ENCODE data around the gene SNAPC2. TPM values are rescaled to one million over a fixed set of nuclear protein-coding genes. Genes with fewer than 3 reads are reported as not detected.

SNAPC2 gene
- polyA plus RNA-seq, 4 donors = 14.5 to 24.6 (median 16.6) TPM

DNA sequence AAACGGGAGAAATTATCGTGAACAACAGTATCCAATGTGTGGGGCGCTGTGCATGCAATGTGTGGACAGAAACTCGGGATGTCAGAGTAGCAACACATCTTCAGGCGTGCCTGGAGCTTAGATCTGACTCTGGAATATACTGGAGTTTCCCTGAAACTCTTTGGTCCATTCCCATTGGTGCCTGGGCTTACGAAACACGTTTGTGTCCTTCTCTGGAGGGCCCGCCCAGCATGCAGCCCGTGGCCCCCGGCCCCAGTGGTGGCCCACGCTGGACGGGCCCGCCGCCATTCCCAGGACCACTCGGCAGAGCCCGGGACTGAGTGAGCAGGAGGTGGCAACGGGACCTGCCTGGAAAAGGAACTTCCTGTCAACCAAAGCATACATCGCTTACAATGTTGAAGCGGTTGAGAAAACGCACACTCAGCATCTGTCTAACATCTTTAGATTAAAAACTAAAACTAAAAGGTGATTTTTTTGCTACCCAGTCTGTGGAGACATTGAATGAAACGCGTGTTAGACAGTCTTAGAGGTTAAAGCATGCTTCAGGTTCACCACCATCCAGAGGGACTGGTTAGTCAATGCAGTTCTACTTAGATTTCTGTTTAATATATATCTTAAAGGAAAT, 42.6 kb downstream of the SNAPC2 start:
- no peak for DNase-seq (ENCODE audit: low read depth in 4 of 4, low spot score in 3 of 4)

DNA sequence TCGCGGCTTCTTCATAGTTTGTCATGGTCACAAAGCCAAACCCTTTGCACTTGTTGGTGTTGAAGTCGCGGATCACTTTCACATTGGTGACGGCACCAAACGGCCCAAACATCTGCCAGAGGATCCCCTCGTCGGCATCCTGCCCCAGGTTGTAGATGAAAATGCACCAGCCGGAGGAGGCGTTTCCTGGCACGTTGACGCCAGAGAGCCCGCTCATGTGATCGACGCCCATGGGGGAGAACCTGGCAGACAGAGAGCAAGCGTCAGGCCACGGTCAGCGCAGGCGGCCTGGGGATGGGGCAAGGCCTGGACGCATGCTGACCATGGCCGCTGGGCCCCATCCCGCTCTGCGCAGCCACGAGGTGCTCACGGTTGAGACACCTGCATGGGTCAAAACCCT, 43.4 kb downstream of the SNAPC2 start:
- no peak for DNase-seq (ENCODE audit: low read depth in 4 of 4, low spot score in 3 of 4)

GRCh38 chr19:7965259-7965841, 45.2 kb downstream of the SNAPC2 start:
- no peak for DNase-seq (ENCODE audit: low read depth in 4 of 4, low spot score in 3 of 4)

- DNase-seq (ENCODE audit: low read depth in 4 of 4, low spot score in 3 of 4) = no peak
Measured at GRCh38 chr19:7965921-7966665, 46.0 kb downstream of the SNAPC2 start.

DNA sequence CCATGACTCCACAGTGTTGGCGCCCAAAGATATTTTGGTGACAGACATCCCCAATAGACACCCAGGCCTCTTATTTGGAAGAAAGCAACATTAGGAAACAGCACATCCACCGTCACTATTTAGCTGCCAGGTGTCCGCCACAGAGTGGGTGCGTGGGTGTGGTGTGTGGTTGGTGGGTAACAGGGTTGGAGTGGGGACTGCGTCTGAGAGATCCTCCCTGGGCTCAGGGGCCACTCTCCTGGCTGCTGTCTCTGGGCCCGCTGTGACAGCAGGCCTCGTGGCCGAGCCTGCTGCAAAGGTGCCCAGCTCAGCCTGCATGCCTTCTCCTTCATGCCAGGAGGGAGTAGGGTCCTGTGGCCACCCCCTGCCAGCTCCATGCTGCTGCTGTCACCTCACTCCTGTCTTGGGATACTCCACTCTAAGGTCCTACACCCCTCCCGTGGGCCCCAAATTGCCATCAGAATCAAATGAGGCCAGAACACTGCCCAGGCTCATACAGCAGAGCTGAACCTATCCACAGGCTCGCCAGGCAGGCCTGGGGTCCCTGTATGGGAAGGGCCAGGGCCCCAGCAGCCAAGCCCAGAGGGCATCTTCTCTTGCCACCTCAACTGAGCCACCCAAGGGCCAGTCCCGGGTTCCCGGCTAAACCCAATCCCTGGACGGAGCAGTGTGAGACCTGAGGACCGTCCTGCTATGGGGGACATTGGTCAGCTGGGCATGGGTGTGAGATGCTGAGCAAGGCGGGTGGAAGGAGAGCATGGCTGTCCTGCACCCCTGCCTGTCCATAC, 48.1 kb downstream of the SNAPC2 start:
- no peak for DNase-seq (ENCODE audit: low read depth in 4 of 4, low spot score in 3 of 4)

GRCh38 chr19:7968796-7969554, 48.8 kb downstream of the SNAPC2 start:
- DNase-seq (ENCODE audit: low read depth in 4 of 4, low spot score in 3 of 4) = no peak

DNA sequence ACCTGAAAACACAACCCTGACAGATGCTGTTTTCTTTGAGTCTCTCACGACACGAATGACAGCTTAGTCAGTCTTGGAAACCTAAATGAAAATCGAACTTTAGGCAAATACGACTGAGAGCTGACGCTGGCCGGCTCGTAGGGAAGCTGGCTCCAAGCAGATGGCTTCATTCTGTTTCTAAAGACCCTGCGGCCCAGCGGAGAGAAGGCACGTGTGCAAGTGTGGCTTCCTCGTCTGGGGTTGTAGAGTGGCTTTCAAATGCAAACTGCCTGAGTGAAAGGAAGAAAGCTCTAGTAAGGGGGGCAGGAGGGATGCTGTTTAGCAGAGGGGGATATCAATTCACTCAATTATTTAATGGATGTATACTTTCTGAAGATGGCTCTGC, 49.4 kb downstream of the SNAPC2 start:
- no peak for DNase-seq (ENCODE audit: low read depth in 4 of 4, low spot score in 3 of 4)

DNA sequence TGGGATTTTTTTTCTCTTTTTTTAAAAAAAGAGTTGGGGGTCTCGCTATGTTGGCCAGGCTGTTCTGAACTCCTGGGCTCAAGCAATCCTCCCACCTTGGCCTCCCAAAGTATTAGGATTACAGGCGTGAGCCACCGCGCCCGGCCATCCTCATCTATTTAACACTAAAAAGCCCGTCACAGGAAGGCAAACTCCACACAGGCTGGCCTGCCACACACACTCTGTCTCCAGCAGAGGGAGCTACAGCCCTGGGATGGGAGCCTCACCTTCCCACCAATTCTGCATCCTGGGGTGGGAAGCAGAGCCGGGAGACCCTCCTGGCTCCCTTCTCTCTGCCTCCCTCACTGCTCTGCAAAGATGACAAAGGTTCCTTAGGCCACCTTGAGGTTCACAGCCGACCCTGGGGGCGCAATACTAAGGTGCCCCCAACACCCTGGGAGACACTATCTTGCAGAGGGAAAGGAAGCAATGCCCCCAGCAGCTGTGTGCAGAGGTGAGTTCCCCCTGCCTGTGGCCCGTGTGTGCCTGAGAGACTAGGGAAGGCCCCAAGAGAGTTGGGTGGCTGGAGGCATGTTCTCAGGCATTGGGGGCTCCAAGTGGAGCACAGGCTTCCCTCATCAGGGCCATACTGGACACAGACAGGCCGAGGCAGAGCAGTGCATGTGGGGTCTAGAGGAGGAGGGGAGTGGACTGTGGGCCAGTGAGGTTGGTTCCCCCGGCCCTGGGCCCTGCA, 50.7 kb downstream of the SNAPC2 start:
- no peak for DNase-seq (ENCODE audit: low read depth in 4 of 4, low spot score in 3 of 4)

- DNase-seq (ENCODE audit: low read depth in 4 of 4, low spot score in 3 of 4) = no peak
Measured at GRCh38 chr19:7971553-7972520, 51.7 kb downstream of the SNAPC2 start.

Other genes starting within 250 kb of the SNAPC2 start
- under 1 TPM; 0.11 to 0.66 (median 0.17) TPM for gene MCEMP1, start 243.2 kb upstream of the SNAPC2 start, polyA plus RNA-seq (ENCODE audit: insufficient read length in 4 of 4)
- gene TRAPPC5, start 239.5 kb upstream of the SNAPC2 start, polyA plus RNA-seq (ENCODE audit: insufficient read length in 4 of 4) = 10 to 100 TPM; 40.6 to 72.7 (median 48.4) TPM
- under 1 TPM in 3 of 4 donors, not detected in 1; 0.15 to 0.29 (median 0.17) TPM for gene FCER2, start 218.2 kb upstream of the SNAPC2 start, polyA plus RNA-seq (ENCODE audit: insufficient read length in 4 of 4)
- gene CLEC4G, start 188.2 kb upstream of the SNAPC2 start, polyA plus RNA-seq (ENCODE audit: insufficient read length in 4 of 4) = under 1 TPM in 1 of 4 donors, not detected in 3; 0.13 TPM
- 1 to 10 TPM; 1.0 to 1.7 (median 1.3) TPM for gene CD209, start 172.8 kb upstream of the SNAPC2 start, polyA plus RNA-seq (ENCODE audit: insufficient read length in 4 of 4)
- 1 to 10 TPM; 2.6 to 3.7 (median 3.3) TPM for gene CLEC4M, start 157.1 kb upstream of the SNAPC2 start, polyA plus RNA-seq (ENCODE audit: insufficient read length in 4 of 4)
- gene EVI5L, start 90.1 kb upstream of the SNAPC2 start, polyA plus RNA-seq (ENCODE audit: insufficient read length in 4 of 4) = 10 to 100 TPM; 15.4 to 19.0 (median 16.1) TPM
- 1 to 10 TPM; 5.6 to 9.4 (median 7.6) TPM for gene PRR36, start 45.9 kb upstream of the SNAPC2 start, polyA plus RNA-seq (ENCODE audit: insufficient read length in 4 of 4)
- gene LRRC8E, start 31.8 kb upstream of the SNAPC2 start, polyA plus RNA-seq (ENCODE audit: insufficient read length in 4 of 4) = 1 to 10 TPM; 2.3 to 2.9 (median 2.5) TPM
- gene MAP2K7, start 16.5 kb upstream of the SNAPC2 start, polyA plus RNA-seq (ENCODE audit: insufficient read length in 4 of 4) = 10 to 100 TPM; 25.9 to 35.8 (median 26.2) TPM
- gene TGFBR3L, start 5.5 kb upstream of the SNAPC2 start, polyA plus RNA-seq (ENCODE audit: insufficient read length in 4 of 4) = 1 to 10 TPM in 1 of 4 donors, under 1 TPM in 3; 0.28 to 1.1 (median 0.60) TPM
- gene CTXN1, start 5.8 kb downstream of the SNAPC2 start, polyA plus RNA-seq (ENCODE audit: insufficient read length in 4 of 4) = 10 to 100 TPM; 13.5 to 38.3 (median 19.1) TPM
- gene TIMM44, start 23.3 kb downstream of the SNAPC2 start, polyA plus RNA-seq (ENCODE audit: insufficient read length in 4 of 4) = 10 to 100 TPM; 36.2 to 50.2 (median 37.9) TPM
- 10 to 100 TPM; 87.8 to 91.8 (median 89.0) TPM for gene ELAVL1, start 85.3 kb downstream of the SNAPC2 start, polyA plus RNA-seq (ENCODE audit: insufficient read length in 4 of 4)
- gene CCL25, start 132.4 kb downstream of the SNAPC2 start, polyA plus RNA-seq (ENCODE audit: insufficient read length in 4 of 4) = under 1 TPM in 3 of 4 donors, not detected in 1; 0.39 to 0.73 (median 0.57) TPM
- 10 to 100 TPM; 27.4 to 35.1 (median 29.5) TPM for gene FBN3, start 229.3 kb downstream of the SNAPC2 start, polyA plus RNA-seq (ENCODE audit: insufficient read length in 4 of 4)

All from right renal pelvis (tissue), 4 donors.